Measurements from ENCODE around the gene REXO5.
"Not testable (repeated sequence)": the region's sequence is repeated elsewhere in the genome, so short reads cannot be mapped to it uniquely, and the experiment has no call there.

The REXO5 gene

GRCh38 chr16:20849589-20850390, 43.5 kb downstream of the REXO5 start:
- peak; percentile 45 for DNase-seq (ENCODE audit: low read depth)

DNA sequence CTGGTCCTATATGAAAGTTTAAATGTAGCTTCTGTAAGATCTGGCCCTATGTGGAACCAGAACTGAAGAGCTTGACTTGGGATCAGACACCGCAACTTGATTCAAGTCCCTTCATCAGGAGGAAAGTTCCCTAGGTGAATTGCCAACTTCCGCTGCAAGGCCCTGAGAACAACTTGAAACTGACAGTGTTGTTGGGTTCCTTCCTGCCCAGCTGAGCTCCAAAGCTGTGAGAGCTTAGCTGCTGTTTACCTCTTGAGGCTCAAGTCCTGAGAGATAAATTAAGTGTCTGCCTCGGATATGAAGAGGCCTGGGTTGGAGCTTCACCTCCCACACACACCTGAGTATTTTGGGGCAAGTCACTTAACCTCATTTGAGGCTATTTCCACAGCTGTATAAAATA, 44.7 kb downstream of the REXO5 start:
- no peak for DNase-seq (ENCODE audit: low read depth)

DNA sequence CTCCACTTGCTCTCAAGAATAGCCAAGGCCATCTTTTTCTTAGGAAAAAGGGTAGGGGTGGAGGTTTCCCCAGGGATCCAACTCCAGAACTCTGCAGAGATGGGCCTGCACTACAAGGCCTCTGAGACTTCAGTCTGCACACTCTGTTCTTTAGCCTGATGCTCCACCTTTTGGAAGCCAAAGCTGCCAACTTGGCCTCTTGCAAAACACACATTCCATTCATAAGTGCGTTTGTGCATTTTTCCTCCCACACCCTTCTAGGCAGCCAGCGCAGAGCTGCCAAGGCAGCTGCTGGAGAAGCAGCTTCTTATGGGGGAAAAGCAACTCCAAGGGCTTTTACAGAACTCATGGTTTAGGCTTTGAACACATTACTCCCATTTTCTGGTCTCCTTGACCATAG, 45.3 kb downstream of the REXO5 start:
- DNase-seq (ENCODE audit: low read depth): peak; percentile 84

DNA sequence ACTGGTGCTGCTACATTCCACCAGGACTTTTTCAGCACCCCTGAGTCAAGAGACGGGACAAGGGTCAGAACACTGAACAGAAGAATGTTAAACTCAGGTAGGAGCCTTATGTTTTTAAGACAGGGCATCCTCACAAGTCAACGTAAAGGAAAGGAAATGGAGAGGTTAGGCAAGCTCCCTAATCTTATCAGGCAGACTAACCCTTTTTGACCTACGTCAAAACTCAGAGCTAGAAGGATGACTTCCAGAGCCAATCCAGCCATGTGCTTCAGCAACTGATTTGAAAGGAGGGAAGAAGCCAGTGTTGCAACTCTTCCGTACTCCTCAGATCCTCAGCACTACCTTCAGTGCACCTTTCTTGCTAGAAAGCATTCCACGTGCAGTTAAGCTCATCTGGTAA, 46.8 kb downstream of the REXO5 start:
- DNase-seq (ENCODE audit: low read depth): no peak

- no peak for DNase-seq (ENCODE audit: low read depth)
Observed at GRCh38 chr16:20853981-20854620, 47.8 kb downstream of the REXO5 start.

DNA sequence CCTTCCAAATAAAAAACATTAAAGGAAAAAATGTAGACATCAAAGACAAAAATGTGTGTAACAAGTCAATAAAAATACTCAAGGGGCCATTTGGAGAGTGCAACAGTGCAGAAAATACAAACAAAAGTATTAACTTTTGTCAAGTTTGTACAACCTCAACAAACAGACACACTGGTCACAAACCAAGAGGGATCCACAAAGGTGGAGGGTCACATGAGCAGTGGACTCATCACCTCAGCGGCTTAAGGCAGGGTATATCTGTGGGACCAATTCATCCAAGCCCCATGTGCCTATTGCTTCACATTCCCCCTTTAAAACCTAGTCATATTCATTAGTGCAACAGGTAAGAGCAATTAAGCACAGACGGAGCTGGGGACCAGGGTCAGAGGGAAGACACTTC, 48.6 kb downstream of the REXO5 start:
- DNase-seq (ENCODE audit: low read depth): no peak

DNA sequence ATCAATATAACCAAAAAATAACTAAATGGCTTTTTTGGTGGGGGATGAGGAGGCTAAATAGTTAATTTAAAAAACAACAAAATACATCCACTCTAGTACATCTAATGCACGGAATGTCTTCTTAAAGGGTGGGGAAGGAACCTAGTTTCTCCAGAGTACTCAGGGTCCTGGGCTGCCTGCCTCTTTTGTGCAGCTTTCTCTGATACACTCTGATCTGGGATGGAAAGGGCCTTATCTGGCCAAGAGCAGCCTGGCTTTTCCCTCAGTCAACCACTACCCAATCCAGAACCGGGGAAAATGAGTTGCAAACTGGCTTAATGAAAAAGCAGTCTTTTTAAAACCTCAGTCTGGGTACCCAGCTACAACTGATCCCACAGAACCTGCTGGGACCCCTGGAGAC, 51.0 kb downstream of the REXO5 start:
- no peak for DNase-seq (ENCODE audit: low read depth)

GRCh38 chr16:20859229-20859628, 52.9 kb downstream of the REXO5 start:
- DNase-seq (ENCODE audit: low read depth): no peak

- no peak for DNase-seq (ENCODE audit: low read depth)
Observed at GRCh38 chr16:20859699-20860098, 53.4 kb downstream of the REXO5 start.

GRCh38 chr16:20860361-20860760, 54.0 kb downstream of the REXO5 start:
- no peak for DNase-seq (ENCODE audit: low read depth)

DNA sequence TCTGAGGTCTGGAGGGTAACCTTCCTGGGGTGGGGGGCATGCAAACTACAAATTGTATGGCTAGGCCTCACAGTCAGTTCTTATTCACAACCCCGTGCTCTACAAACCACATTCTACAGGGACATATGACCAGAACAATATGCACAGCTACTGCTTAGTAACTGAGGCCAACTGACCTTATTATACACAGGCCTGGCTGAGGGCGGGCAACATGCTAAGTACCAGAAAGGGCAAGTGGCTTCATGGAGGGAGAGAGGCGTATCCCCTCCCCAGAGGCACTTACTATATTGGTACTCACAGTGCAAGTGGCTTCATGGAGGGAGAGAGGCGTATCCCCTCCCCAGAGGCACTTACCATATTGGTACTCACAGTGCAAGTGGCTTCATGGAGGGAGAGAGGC, 54.7 kb downstream of the REXO5 start:
- DNase-seq (ENCODE audit: low read depth): not testable (repeated sequence)

DNA sequence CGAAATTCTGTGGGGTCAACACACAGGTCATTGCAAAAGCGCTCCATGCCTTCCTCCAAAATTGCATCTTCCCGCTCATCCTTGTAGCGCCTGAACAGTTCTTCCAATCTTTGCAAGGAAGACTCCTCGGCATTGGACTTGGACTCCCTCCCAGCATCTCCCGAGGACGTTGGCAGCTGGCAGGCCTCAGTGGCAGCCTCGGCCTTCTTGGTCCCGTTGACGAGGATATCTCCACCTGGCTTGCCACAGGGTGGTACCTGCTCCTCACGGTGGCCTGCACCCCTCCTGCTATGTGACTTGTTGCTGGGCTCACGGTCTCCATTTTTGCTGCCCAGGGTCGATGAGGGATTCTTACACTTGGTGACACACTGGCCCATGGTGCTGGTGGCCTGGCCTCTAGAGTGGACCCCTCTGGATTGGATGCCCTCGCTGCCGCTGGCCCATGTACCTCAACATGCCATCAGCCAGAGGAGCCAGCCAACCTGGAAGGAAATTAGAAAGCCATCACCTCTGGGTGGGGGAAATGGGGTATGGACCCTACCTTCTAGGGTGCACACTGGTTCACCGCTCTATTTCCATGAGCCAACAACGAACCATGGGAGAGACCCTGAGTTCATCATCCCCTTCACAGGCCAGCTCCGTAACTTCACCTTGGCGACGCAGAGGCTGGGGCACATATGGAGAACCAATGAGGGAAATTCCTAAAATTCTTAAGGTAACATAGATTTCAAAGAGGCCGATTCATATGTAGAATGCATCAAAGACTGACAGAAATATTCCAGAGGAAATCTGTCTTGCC, 56.0 kb downstream of the REXO5 start:
- DNase-seq (ENCODE audit: low read depth): no peak

DNA sequence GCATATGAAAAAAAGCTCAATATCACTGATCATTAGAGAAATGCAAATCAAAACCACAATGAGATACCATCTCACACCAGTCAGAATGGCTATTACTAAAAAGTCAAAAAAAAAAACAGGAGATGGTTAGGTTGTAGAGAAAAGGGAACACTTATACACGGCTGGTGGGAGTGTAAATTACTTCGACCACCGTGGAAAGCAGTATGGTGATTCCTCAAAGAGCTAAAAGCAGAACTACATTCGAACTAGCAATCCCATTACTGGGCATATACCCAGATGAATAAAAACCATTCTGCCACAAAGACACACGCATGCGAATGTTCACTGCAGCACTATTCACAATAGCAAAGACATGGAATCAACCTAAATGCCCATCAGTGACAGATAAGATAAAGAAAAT, 58.0 kb downstream of the REXO5 start:
- DNase-seq (ENCODE audit: low read depth): not testable (repeated sequence)

DNA sequence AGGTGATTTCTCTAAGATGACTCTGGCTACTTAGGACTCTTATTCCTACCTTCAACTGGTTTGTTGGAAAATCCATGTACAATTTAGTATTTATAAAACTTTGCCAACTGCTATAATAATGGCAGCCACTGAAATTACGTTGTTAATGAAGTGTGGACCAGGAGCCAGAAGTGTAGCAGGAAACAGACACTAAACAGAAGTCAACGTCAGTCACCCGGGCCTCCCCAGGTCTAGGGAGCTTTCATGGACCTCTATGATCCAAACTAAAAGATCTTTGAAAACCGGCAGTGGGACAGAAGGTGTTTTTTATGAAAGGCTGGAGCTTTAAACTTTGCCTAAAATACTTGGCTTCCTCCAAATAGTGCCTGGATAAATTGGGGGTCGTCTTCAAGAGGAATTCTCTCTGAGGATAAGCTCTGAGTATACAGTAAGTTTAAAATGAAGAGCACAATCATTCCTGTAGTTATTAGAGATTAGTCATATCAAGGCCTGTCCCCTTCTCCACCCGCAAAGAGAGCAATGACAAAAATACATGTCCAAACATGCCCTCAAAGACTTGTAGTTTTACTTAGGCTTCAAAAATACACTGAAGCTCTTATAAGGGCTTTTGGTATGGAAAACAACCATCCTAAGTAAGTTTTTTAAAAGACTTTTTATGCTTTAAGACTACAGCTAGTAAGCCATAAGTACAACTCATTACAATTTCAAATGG, 59.2 kb downstream of the REXO5 start:
- no peak for DNase-seq (ENCODE audit: low read depth)

- peak; percentile 71 for DNase-seq (ENCODE audit: low read depth)
Observed at GRCh38 chr16:20866145-20866772, 59.9 kb downstream of the REXO5 start.

DNA sequence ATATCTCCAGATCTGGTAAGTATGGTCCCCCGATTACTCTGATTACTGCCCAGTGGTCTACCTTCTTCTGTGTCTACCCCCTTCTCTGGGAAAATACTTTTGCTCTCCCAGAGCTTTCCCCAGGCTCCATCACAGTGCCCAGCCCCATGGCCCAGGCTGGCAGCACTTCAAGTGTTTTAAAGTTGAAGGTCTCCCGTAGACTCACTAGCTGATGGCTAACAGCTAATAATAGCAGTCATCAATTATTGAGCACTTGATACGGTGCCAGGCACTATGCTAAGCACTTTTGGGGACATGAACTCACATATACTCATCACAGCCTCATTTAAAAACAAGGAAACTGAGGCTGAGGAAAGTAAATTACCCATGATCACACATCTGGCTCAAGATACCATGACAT, 60.5 kb downstream of the REXO5 start:
- no peak for DNase-seq (ENCODE audit: low read depth)

- DNase-seq (ENCODE audit: low read depth): peak; percentile 52
Observed at GRCh38 chr16:20867585-20867984, 61.3 kb downstream of the REXO5 start.

- DNase-seq (ENCODE audit: low read depth): peak; percentile 51
Observed at GRCh38 chr16:20868890-20869289, 62.6 kb downstream of the REXO5 start.

- no peak for DNase-seq (ENCODE audit: low read depth)
Observed at GRCh38 chr16:20870122-20870820, 63.9 kb downstream of the REXO5 start.

- no peak for DNase-seq (ENCODE audit: low read depth)
Observed at GRCh38 chr16:20871258-20871657, 64.9 kb downstream of the REXO5 start.
